Measurements from ENCODE around the gene OPCML. TPM values are rescaled to one million over a fixed set of nuclear protein-coding genes. Genes with fewer than 3 reads are reported as not detected.

The OPCML gene
- 0.10 TPM for total RNA-seq

DNA sequence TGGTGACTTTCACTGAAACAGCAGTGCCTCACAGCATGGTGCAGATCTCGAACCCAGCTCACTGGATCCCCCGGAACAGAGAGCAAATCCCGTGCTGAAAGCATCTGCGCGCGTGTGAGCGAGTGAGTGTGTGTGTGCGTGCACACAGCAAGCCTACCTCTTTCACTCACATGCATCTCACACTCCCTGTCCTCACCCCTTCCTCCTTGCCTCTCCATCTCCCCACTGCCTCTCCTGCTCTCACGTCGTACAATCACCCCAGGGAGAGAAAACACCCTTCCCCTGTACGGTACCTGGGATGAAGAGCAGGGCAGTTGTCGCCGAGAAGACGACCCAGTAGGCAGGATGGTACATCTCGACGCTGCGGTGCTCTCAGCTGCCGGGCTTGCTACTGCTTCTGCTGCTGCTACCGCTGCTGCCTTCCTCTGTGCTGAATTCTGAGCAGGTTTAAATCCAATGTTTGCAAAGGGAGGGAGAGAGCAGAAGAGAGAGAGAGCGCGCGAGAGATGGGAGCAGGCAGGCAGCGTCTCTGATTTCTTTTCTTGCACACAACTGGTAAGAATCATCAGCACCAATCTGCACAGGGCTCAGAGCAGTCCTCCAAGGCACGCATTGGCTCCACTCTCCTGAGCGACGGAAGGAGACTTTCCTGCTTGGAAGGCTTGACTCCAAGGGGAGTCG lies at the start of gene OPCML:
TSS of gene OPCML (minus strand) at position 531 of the 681 bp plus-strand sequence.
- no peak for DNase-seq (ENCODE audit: low spot score)

DNA sequence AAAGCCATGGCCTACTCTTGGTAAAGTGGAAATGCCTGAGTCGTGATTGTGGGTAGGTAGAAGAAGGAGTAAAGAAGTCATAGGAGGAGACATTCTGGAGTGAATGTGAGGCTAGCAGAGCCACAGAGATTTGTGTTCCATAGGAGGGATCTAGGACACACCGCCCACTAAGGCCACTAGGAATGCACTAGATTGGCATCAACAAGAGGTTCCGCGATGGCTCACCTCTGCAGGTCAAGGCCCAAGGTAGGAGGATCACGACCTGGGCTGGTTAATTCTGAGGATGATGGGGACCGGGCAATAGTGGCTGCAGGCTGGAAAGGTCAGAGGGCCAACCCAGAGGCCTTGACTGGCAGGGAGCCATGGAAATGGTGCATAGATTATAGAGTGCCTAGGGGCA lies 48.8 kb upstream of the OPCML start:
- no peak for DNase-seq (ENCODE audit: low spot score)

DNA sequence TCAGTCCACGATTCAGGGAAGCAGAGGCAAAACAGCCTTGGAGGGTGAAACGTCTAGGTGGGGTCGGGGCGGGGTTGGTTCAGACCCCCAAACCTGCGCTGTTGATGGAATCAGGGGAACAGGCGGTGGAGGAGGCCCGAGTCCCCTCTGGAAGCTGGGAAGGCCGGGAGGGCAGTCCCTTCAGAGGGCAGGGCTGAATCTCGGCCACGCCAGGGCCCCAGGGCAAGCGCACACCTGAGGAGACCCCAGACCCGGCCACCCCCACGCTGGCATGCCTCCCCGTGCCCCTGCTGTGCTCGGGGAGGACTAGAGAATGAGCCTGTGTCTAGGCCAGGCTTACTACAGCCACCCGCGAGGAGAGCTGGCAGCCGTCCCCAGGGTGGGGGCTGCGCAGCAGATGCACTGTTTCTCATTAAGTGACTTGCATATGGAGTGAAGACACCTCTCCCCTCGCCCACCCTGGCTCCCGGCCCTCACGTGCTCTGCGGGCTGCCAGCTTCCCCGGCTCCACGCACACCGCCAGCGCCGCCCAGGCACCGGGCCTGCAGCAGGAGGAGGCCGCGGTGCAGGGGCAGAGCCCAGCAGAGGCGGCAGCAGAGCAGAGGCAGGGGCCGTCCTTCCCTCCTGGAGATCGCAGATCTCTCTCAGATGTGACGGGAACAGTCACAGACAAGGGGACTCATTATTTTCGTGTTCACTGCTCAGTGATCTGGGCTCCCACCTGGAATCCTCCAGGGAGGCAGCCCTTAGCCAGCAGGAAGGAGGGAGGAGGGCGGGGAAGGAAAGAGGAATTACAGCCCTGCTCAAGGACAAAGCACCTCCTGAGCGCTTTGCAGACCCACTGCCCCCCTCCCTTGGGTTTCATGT lies 47.1 kb upstream of the OPCML start:
- no peak for DNase-seq (ENCODE audit: low spot score)

DNA sequence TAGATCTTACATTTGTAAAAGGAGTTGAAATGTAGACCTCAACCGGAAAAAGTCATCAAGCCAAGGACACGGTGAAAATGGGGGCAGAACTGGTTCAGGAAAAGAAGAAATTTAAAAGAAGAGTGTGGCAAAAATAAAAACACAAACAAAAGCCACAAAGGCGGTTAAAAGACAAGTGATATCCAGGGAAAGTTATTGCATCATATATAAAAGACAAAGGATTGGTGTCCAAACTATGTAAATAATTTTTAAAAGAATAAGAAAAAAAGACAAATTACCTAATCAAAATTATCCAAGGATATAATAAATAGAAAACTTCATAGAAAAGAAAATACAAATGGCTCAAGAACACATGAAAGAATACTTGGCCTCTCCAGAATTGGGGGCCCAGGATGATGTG lies 45.1 kb upstream of the OPCML start:
- DNase-seq (ENCODE audit: low spot score), result no peak

DNA sequence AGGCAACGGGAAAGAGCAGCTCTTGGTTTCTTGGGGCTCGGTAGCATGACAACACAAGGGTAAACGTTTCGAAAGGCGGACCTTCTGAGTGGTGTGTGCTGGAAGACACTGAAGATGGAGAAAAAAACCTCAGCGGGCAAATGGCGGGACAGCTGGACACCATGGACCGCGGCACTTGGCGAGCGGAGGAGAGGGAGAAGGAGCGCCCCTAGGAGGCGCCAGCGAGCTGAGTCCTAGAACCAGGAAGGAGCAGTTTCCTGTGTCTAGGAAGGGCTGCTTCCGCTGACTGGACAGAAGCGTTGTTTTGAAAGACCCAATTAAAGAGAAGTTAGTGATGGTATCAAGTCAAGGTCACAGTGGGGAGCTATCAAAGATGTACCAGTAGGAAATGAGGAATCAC lies 44.0 kb upstream of the OPCML start:
- no peak for DNase-seq (ENCODE audit: low spot score)

DNA sequence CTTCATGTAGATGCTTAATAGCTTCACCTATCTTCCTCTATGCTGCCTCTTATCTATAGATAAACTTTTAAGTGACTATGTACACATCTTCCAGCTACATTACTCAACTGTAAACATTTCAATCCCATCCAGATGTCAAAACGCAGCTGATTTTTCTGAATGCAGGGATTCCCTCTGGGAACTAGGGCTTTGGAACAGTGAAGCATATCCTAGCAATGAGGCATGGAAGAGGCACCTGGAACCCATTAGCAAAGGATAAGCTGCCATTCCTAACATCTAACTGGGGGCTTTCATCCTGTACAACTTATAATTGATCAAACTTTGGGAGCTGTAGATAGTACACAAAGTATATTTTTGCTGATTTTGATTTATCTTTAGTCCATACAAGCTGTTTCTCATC lies 40.8 kb upstream of the OPCML start:
- no peak for DNase-seq (ENCODE audit: low spot score)

DNA sequence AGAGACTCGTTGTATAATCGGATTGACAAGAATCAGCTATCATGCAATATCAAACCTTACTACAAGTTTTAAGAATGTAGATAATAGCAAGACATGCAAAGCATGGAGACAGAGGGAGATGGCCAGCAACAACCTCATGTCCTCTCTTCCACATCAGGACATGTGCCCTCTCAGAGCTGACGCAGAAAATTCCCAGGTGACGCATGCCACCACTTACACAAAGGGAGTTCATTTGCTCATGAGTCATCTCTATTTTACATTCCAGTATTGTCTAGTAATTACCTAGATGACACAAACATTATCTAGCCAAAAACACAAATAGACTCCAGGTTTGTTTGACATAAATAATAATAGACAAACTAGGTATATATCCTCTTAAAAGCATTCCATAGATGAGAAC lies 38.1 kb upstream of the OPCML start:
- DNase-seq (ENCODE audit: low spot score), result no peak

DNA sequence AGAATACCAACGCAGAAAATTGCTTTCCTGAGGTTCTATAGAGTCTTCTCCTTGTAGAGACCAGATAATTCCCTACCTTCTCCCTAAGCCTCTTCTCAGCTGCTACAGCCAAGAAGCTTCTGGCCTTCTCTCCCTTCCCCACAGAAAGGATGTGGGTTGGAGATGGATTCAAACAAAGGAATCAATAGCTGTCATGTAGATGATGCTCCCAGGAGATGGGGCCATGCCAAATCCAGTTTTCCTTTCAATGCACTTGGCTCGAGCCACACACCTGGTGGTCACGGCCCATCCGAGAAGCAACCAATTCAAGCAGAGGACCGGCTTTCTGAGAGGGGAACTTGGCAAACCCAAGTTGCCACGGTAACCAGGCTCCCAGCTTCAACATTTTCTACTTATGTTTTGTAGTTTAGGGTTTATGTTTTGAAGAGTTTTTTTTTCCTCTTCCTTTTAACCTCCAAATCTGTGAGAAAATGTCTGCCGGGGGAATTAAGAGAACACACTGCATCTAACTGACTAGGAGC lies 31.3 kb upstream of the OPCML start:
- DNase-seq (ENCODE audit: low spot score), result no peak

DNA sequence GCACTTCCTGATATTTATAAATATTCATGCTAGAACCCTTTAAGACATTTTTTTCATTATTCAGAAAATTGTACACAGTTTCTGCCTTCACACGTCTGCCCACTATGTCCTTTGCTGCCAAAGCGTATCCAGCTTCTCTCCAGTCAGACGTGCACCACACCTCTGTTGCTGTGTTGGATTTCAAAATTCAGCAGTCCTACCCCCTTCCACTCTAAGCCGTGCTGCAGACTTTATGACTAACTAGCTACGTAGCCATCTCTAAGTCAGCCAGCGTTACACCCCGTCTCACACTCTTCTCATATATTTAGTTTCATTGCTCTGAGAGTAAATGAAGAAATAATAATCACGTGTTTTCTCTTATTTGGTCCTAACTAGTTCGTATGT lies 28.2 kb upstream of the OPCML start:
- DNase-seq (ENCODE audit: low spot score), result no peak

DNA sequence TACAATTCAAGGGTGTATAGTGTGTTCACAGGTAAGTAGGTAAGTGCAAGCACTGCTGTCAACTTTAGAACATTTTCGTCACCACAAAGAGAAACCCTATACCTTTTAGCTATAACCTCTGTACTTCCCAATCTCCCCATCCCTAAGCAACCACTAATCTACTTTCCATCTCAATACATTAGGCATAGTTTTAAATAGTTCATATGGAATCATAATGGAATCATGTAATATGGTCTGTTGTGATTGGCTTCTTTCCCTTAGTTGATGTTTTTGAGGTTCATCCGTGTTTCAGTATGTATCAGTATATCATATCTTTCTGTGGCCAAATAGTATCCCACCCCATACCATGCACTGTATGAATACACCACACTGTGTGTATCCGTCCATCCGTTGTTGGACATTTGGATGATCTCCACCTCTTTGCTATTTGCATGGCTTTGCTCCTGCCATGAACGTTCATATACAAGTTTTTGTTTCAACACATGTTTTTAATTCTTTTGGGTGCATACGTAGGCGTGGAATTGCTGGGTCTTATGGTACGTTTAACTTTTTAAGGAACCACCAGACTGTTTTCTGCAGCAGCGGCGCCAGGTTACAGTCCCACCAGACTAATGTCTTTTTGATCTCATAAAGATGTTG lies 27.7 kb upstream of the OPCML start:
- DNase-seq (ENCODE audit: low spot score), result no peak

DNA sequence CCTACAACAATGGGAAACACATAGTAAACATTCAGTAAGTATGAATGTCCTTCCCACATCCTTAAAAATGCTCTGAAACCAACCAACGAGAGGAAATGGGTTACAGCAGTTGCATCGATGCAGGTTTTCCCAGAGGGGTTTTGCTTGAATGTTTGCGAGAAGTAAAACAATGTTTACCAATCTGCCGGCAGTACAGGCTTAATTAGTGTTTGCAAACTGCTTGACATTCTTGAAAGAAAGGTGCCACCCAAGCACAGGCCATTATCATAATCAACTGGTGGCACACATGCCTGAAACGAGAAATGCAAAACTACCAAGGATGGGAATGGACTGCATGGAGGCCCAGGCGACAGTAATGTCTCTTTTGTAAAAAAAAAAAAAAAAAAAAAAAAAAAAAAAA lies 27.1 kb upstream of the OPCML start:
- no peak for DNase-seq (ENCODE audit: low spot score)

DNA sequence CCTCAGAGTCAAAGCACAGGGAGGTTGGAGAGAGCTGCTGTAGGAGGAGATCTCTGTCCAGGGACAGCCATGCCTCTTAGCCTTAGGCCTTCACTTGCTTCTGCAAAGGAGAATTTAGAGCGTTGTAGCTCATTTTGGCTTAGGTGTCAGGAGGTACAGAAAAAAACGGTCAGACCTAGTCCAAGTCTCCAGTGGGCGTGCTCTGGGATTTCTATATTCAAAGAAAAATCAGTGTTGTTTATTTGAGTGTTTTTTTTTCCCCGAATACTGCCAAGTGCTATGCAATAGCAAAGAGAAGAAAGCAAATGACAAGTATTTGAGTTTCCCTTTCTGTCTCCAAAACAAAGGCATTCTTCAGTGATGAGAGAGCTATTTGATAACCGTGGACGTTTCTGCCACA lies 22.7 kb upstream of the OPCML start:
- DNase-seq (ENCODE audit: low spot score), result no peak

DNA sequence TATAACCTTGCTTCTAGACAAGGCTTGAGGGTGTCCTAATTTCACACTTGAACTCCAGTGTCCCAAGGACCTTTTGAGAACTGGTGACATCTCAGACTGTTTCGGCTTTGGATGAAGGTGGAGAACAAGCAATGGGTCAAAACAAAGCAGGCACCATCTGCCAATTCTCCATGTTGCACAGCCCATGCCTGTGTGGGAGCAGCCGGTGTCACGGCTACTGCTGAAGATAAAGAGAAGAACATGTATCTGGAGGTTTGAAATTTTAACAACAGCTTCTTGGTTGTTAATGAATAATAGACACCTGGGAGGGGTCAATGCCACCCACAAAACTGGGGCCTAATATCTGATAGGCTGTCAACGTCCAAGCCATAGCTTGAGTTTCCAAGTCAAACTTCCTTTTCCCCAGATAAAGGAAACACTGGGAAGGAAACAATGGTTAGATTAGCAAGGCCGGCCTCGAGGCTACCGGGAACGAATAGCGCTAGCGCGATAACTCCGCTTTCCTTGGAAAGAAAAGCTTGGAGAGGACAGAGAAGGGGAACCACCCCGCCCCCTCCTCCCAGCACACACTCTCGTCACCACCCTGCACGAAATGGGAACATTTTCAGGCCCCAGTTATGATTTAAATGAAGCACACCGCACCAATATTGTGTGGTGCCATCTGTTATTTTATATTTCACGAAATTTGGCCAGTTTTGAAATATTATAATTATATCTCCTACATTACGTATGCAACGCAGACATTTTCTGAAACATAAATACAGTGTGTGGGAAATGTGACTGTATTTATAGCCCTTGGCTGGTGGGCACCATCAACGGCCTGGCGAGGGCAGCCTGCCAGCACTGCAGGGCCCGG lies 21.8 kb upstream of the OPCML start:
- no peak for DNase-seq (ENCODE audit: low spot score)

DNA sequence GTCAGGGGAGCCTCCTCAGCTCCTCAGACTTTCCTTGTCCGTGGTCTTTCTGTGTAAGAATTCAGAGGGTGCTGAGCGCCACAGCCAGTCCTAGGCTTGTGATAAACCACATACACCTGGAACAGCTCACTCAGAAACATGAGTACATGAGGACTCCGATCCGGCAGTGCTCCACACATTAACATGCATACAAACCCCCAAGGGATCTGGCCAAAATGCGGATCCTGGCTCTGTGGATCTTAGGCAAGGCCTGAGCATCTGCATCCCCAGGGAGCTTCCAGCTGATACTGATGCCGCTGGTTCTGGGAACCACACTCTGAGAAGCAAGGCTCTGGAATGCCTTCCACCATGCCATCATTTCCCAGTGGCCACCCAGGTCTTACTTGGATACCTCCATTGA lies 20.6 kb upstream of the OPCML start:
- no peak for DNase-seq (ENCODE audit: low spot score)

DNA sequence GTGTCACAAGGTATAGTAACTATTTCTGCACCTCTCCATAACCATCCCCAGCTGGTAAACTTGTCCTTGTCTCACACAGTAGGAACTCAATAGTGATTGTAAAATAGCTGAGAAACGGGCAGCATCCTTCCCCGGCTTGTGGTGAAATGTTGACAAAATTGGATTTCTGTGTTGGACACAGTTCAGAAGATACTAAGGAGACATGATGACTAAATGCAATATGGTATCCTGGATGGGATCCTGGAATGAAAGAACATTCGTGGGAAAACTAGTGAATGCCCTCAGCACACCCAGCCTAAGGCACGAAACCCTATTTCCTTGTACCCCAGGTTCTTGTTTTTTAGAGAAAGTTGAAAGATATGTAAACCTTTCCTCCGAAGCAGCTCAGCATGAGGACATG lies 18.8 kb upstream of the OPCML start:
- DNase-seq (ENCODE audit: low spot score), result no peak

DNA sequence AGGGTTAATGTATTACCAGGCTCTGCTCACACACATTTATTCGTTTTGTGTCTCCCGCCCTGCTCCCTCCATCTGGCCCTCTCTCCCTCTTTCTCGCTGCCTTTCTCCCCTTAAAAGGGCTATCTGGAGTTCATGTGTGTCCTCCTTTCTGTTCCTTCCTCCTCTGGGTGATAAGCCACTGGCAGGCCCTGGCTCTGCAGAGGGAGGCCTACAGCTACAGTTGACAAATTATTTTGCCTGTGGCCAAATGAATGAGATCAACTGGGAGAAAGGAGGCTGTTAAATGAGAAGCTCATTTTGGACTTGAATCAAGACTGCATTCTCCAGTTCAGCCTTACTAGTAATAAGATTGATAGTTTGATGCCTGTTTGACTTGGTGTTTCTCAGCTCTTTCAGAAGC lies 17.5 kb upstream of the OPCML start:
- no peak for DNase-seq (ENCODE audit: low spot score)

DNA sequence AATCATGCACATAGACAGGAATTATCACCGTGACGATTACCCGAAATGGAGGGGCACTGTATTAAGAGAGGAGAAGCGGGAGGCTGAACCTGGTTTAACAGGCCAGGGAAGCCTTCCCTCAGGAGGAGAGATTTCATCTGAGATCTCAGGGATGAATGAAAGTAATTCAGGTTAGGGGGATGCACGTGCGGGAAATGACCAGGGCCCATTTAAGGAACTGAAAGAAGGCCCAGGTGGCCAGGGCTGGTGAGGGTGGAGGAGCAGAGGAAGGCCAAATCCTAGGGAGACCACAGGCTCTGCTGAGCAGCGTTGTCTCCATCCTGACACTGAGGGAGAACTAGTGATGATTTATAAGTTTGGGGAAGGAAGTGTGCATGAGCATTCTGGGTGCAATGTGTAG lies 16.3 kb upstream of the OPCML start:
- no peak for DNase-seq (ENCODE audit: low spot score)

DNA sequence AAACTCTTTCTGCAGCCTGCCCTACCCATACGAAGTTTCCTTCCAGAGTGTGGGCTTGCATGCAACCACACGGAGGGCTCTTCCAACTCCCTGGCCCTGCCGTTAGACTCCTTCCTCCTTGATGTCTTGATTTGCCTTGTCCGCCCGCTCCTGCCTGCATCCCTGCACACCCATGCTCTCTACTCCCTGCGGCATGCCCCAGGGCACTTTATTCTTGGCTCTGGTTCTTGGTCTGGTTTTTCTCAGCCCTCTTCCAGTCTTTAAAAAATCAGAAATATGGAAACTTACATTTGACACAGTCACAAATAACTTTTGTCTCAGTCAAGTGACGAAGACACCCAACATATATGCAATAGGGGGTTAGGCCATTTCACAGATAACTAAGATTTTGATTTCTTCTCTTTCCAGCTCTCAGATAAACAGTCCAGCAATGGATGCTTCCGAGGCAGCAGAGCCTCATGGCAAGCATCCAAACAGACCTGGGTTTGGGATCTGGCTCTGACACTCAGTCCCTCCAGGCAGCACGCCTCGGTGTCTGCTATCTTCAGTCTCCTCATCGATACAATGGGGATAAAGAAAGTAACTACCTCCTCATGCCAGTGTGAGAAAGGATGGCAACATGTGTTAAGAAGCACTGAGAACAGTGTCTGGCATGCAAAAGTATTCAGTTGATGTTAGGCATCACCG lies 15.7 kb upstream of the OPCML start:
- no peak for DNase-seq (ENCODE audit: low spot score)

DNA sequence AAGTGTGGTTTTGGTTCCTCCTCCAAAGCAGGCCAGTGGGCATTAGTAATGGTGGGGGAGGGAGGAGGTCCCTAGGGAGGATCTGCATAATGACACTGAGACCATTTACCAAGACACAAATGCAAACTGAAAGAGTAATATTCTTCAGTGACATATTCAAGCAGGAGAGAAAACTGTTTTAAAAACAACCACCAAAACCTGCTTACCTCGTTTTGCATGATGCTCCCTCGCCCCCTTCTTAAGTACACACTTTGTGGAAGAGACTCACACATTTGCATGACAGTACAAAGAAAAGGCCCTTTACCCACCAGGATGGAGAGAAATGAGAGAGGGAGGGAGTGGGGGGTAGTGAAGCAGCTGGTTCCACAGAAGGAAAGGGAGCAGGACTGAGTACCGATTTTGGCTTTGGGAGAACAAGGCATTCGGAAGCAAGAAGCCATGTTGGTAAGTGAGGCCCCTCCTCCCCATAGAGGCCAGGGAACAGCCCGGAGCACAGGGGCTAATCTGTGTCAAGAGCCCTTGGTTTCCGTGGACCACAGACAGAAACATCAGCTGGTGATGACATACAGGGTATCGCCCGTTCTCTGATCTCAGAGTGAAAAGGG lies 13.0 kb upstream of the OPCML start:
- DNase-seq (ENCODE audit: low spot score), result no peak

DNA sequence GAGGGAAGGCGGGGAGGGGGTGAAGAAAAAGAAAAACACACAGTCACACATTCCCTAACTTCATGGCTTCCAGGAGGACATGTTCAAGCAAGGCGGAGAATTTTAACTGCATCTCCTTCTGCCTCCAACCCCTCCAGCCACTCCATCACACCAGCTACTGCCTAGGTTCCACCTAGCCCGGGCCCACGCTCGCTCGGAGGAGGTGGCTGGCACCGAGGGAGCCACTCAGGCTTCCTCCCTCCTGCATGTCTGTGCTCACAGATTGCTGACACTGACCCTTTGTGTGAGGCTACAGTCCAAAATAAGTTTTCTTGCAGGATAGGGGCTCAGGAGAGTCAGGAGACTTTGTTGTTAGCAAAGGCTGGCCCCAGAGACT lies 9.4 kb upstream of the OPCML start:
- DNase-seq (ENCODE audit: low spot score), result no peak
